A673 (cell line): ENCODE results near the gene SGCD.

Experiments used
- EZH2 ChIP-seq: fragments of 200-600 bp; sonication (generic); IDR thresholded peaks from 2 replicates; pipeline ENCODE4 v1.6.1; 2017; ENCODE audit warnings: borderline replicate concordance, low read depth, mild to moderate bottlenecking, mixed read lengths, antibody characterized with exemption, low read length; ENCODE audit not compliant: poor library complexity, severe bottlenecking
- TF ChIP-seq, protein P1 (sequence below): fragments of 300-800, 200-600 bp; sonication (generic); conservative IDR thresholded peaks from 2 replicates; pipeline ENCODE4 v1.5.1; 2017; ENCODE audit warnings: low read depth, mild to moderate bottlenecking, antibody characterized with exemption, low read length, moderate library complexity, mixed read lengths

- TF ChIP-seq, protein P1, sequence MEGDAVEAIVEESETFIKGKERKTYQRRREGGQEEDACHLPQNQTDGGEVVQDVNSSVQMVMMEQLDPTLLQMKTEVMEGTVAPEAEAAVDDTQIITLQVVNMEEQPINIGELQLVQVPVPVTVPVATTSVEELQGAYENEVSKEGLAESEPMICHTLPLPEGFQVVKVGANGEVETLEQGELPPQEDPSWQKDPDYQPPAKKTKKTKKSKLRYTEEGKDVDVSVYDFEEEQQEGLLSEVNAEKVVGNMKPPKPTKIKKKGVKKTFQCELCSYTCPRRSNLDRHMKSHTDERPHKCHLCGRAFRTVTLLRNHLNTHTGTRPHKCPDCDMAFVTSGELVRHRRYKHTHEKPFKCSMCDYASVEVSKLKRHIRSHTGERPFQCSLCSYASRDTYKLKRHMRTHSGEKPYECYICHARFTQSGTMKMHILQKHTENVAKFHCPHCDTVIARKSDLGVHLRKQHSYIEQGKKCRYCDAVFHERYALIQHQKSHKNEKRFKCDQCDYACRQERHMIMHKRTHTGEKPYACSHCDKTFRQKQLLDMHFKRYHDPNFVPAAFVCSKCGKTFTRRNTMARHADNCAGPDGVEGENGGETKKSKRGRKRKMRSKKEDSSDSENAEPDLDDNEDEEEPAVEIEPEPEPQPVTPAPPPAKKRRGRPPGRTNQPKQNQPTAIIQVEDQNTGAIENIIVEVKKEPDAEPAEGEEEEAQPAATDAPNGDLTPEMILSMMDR: no peak
- no peak for TF ChIP-seq EZH2
Observed at GRCh38 chr5:156396063-156396829, 69.3 kb downstream of the SGCD start.
